NCI-H2029 treated with DMSO at 0.1 percent for 48 hours (cell line): ENCODE measurements around the gene ST3GAL6.
"Not testable (repeated sequence)": the region's sequence is repeated elsewhere in the genome, so short reads cannot be mapped to it uniquely, and the experiment has no call there.

ENCODE experiments used
- DNase-seq: peaks from one replicate; lab custom pipeline; 2025; lab: John Stamatoyannopoulos, UW

ST3GAL6 gene

GRCh38 chr3:98805571-98805970, 42.4 kb downstream of the ST3GAL6 start:
- DNase-seq: no peak

DNA sequence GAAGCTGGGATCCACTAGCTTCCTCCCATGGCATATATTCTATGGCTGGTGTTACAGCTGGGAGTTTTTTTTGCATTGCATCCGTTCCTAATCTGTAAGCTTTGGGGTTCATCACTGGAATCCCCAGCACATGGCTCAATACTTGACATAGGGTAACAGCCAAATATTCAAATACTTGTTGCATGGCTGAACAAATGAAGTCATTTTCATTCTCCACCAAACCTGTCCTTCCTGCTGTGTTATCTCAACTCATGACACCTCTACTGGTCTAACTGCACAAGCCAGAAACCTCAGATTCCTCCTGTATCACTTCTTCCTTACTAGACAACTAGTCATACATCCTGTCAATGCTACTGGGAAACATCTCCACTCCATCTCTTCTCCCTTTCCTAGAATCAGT, 43.4 kb downstream of the ST3GAL6 start:
- DNase-seq: no peak

- no peak for DNase-seq
Observed at GRCh38 chr3:98807011-98807410, 43.9 kb downstream of the ST3GAL6 start.

GRCh38 chr3:98807561-98807960, 44.4 kb downstream of the ST3GAL6 start:
- DNase-seq: no peak

DNA sequence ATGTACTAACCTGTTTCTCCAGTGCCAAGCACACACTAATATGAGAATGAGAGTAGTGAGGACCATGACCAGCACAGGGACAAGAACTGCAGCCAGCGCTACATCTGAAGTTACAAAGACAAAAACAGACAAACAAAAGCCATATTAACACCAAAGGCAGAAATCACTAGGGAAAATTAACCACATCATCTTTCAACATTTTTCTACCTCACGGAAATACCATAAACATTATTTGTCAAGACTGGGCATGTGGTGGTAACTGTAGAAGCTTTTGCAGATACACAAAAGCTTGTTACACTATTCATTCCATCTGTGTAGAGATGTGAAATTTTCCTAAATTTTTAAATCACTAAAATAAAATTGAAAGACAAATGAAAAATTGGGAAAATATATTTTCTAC, 44.9 kb downstream of the ST3GAL6 start:
- DNase-seq: no peak

- no peak for DNase-seq
Observed at GRCh38 chr3:98809557-98809956, 46.4 kb downstream of the ST3GAL6 start.

GRCh38 chr3:98811048-98811447, 47.9 kb downstream of the ST3GAL6 start:
- DNase-seq: no peak

GRCh38 chr3:98812851-98813374, 49.8 kb downstream of the ST3GAL6 start:
- peak; percentile 55 for DNase-seq

DNA sequence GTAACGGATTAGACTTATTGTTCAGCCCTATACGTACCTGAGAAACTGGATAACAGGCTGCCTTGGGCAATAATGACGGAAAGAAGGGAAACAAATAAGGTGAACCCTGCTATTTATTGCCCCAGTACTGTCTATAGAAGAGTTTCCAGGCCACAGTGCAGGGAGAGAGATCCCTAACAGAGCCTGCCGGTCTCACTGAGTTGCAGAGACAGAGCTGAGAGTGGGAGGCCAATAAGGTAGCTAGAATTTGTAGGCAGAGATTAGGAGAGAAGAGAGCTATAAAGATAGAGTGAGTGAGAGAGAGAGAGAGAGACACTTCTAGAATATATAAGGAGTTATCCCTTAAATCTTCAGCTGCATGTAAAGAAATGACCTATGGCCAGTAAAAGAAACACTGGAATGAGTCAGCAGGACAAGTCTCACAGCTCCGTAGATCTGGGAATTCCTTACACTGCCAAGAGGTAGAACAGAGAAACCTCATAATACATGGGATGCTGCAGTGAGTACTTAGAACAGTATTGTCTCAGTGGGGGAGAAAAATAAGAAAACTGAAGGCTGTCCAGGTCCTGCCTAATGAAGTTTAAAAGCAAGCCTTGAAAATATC, 51.8 kb downstream of the ST3GAL6 start:
- no peak for DNase-seq

DNA sequence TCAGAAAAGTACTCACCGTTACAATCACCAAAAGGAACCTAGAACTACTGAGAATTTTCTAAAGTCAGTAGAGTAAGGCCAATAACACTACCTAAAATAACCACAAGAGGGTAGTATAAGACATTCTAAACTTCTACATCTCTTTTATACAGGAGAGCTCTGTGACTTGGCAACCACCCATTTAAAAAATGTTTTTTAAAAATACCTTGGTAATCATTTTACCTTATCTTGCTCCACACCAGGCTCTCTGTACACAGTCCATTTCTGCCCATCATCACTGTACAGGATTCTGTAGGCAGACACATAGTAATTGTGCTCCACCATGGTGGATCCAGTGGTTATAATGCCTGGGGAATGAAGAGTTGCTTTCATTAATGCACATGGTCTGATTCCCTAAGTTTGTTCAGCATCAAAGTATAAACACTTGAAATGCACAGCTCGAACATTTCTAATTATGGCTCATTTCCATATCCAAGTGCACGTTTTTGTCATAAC, 54.5 kb downstream of the ST3GAL6 start:
- DNase-seq: peak; percentile 26

GRCh38 chr3:98821063-98821462, 57.9 kb downstream of the ST3GAL6 start:
- no peak for DNase-seq

DNA sequence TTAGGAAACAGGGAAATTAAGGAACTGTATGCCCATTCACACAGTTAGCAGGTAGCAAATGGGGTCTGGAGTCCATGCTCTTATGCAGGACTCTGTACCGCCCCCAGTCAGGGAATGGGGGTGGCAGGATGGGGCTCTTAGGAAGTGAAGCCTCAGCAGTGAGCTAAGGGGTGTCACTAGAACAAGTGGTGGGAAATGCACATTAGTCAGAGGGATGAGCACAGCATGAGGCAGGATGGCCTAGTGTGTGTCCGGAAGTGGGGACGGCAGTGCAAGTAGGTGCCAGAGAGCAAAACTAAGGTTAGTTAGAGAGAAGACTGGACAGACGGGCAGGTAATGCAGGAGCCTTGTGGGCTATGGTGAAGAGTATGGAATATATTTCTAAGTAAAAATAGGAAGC, 60.7 kb downstream of the ST3GAL6 start:
- DNase-seq: no peak

- DNase-seq: no peak
Observed at GRCh38 chr3:98824256-98824655, 61.1 kb downstream of the ST3GAL6 start.

DNA sequence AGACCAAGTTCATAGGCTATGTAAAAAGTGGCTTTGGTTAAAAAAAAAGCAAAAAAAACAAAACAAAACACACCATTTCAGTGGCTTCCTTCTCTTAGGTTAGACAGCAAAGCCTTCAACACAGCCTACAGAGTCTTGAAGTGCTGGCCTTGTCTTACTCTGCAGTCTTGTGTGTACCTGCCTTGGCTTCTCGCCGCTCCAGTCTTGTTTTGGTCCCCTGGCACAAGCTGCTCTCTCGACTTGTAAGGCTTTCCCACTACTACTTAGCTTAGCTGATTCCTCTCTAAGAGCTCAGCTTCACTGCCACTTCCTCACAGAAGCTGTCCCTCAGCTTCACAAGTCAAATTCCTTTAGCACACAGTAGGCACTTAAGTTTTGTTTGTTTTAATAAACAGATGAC, 63.0 kb downstream of the ST3GAL6 start:
- no peak for DNase-seq

DNA sequence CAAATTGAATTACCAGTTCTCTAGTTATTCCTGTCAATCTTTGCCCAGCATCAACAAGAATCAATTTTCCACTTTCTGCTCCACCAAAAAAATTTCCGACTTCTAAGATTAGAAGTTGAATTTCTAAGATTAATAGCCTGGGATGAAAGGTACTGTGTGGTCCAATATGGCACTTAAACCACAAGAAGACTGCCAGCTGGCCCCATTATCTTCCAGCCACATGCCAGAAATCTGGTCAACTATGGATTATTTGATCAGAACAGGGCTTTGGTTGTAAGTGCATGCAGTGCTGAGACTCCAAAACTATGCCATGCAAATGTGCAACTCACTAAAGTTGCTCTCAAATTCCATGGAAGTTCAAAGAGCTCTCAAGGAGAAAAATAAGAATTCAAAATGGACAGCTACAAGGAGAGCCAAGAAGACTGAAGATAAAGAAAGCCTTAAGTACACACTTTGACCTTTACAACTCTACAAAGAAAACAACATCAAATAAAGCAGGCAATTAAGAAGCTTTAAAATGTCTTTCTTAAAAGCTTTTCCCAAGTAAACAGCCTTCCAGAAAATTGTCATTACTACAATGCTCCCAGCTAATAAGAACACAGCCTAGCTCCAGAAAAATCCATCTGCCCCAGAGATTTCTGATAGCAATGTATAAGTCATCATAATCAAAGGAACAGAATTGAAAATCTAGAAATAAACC, 64.2 kb downstream of the ST3GAL6 start:
- DNase-seq: no peak

DNA sequence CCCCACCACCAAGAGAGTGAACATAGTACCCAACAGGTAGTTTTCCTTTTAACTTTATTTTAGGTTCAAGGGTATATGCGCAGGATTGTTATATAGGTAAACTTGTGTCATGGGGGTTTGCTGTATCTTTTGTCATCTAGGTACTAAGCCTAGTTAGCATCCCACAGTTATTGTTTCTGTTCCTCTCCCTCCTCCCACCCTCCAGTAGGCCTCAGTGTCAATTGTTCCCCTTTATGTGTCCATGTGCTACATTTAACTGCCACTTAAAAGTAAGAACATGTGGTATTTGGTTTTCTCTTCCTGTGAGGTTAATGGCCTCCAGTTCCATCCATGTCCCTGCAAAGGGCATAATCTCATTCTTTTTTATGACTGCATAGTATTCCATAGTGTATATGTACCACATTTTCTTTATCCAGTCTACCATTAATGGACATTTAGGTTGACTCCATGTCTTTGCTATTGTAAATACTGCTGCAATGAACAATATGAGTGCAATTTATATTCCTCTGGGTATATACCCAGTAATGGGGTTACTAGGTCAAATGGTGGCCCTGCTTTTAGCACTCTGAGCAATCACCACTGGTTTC, 66.2 kb downstream of the ST3GAL6 start:
- DNase-seq: no peak

DNA sequence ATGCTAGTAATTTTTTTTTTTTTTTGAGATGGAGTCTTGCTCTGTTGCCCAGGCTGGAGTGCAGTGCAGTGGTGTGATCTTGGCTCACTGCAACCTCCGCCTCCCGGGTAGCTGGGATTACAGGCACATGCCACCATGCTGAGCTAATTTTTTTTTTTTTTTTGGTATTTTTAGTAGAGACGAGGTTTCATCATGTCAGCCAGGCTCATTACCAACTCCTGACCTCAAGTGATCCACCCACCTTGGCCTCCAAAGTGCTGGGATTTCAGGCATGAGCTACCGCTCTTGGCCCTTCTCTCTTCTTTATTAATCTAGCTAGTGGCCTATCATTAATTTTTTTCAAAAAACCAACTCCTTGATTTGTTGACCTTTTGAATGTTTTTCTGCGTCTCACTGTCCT, 67.9 kb downstream of the ST3GAL6 start:
- not testable (repeated sequence) for DNase-seq

DNA sequence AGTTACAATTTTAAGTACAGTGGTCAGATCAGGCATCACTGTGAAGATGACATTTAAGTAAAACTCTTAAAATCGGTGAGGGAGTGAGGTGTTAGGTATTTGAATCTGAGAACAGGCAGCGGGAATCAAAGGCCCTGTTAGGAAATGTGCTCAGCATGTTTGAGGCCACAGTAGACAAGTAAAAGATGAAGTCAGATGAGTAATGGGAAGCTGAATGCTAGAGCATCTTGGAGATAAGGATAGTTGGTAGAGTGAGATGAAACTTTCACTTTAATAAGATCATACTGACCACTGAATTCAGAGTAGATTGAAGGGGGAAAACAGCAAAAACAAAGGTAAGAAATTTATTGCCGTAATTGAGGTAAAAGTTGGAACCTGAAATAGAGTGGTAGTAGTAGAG, 76.7 kb downstream of the ST3GAL6 start:
- no peak for DNase-seq

GRCh38 chr3:98843266-98843959, 80.3 kb downstream of the ST3GAL6 start:
- no peak for DNase-seq
